Smooth muscle cell of the coronary artery (primary cell): ENCODE data around the gene TNFAIP8. TPM values are rescaled to one million over a fixed set of nuclear protein-coding genes. Genes with fewer than 3 reads are reported as not detected.

Source experiments
- total RNA-seq: library from RNA; depleted of rRNA; stranded (reverse); fragments of >200 nt; gene quantifications from 2 replicates; pipeline ENCODE4 v1.2.3, GENCODE V29; 2014; ENCODE audit warnings: low replicate concordance

Gene TNFAIP8
- total RNA-seq: 18.9 and 20.7 TPM in 2 replicates

GRCh38 chr5:119355685-119356611, at the start of gene TNFAIP8:
TSS of gene TNFAIP8 (plus strand) at chr5:119356019. CDS start at chr5:119356091, 72 bp downstream.

Other genes with a start within 250 kb of the TNFAIP8 start
- 210 and 284 TPM in 2 replicates for gene HSD17B4, start 96.5 kb downstream of the TNFAIP8 start, total RNA-seq